CD14-positive monocyte (primary cell): ENCODE results near the gene AP1G2. TPM values are rescaled to one million over a fixed set of nuclear protein-coding genes. Genes with fewer than 3 reads are reported as not detected.
"Not testable (repeated sequence)": the region's sequence is repeated elsewhere in the genome, so short reads cannot be mapped to it uniquely, and the experiment has no call there.

Source experiments
- DNase-seq, 3 donors: peaks; one replicate each; pipeline ENCODE4 v3.0.0-alpha.2; 2011 to 2022
- H2AFZ ChIP-seq: 2 replicates; pipeline ENCODE4 v1.6.0; 2012; ENCODE audit warnings: mild to moderate bottlenecking, low read depth, low read length, inconsistent platforms; ENCODE audit not compliant: insufficient read depth, poor library complexity, severe bottlenecking
- H3K27ac ChIP-seq, 2 donors: 1 replicate in 1 of 2; 2 replicates in 1 of 2; pipeline ENCODE4 v1.5.1; 2012 to 2013; ENCODE audit warnings: low read length in 2 of 2, control low read depth in 1 of 2, inconsistent platforms in 1 of 2, low read depth in 1 of 2, mild to moderate bottlenecking in 1 of 2
- H3K27me3 ChIP-seq, 2 donors: one replicate each; pipeline versions ENCODE4 v1.6.0 to v1.6.1; 2011 to 2013; ENCODE audit warnings: low read length in 2 of 2; ENCODE audit not compliant: control insufficient read depth in 2 of 2, insufficient read depth in 2 of 2
- H3K36me3 ChIP-seq, 2 donors: replicated peaks in 1 of 2; 1 replicate in 1 of 2; 2 replicates in 1 of 2; pipeline versions ENCODE4 v1.5.1 to v1.6.1; 2012 to 2013; ENCODE audit warnings: low read length in 2 of 2, control low read depth in 1 of 2, inconsistent platforms in 1 of 2, mild to moderate bottlenecking in 1 of 2; ENCODE audit not compliant: insufficient read depth in 2 of 2, control insufficient read depth in 1 of 2
- H3K4me1 ChIP-seq, 2 donors: 1 replicate in 1 of 2; 2 replicates in 1 of 2; pipeline versions ENCODE4 v1.5.1 to v1.6.1; 2012 to 2013; ENCODE audit warnings: low read length in 2 of 2, control low read depth in 1 of 2, inconsistent platforms in 1 of 2, mild to moderate bottlenecking in 1 of 2, moderate library complexity in 1 of 2; ENCODE audit not compliant: insufficient read depth in 2 of 2, control insufficient read depth in 1 of 2
- H3K4me2 ChIP-seq: replicated peaks from 2 replicates; pipeline ENCODE3; 2012; ENCODE audit warnings: low read length, moderate library complexity, mild to moderate bottlenecking; ENCODE audit not compliant: poor library complexity, severe bottlenecking; ENCODE audit errors: extremely low read depth
- H3K4me3 ChIP-seq, 3 experiments: fragments of 200-600 bp in 1 of 3; sonication (generic) in 1 of 3; replicated peaks in 1 of 3; 1 replicate in 2 of 3; 2 replicates in 1 of 3; pipeline ENCODE4 v1.5.1; 2011 to 2013; ENCODE audit warnings: low read length in 3 of 3, mild to moderate bottlenecking in 3 of 3, control low read depth in 2 of 3, low read depth in 2 of 3, inconsistent platforms in 1 of 3, moderate library complexity in 1 of 3
- H3K79me2 ChIP-seq: 2 replicates; pipeline ENCODE4 v1.6.0; 2012; ENCODE audit warnings: mild to moderate bottlenecking, control low read depth, inconsistent platforms, low read length, moderate library complexity; ENCODE audit not compliant: insufficient read depth
- H3K9ac ChIP-seq: 2 replicates; pipeline ENCODE4 v1.6.0; 2017; ENCODE audit warnings: low read length, mild to moderate bottlenecking; ENCODE audit not compliant: insufficient read depth, poor library complexity, severe bottlenecking
- H3K9me3 ChIP-seq, 2 donors: replicated peaks in 1 of 2; 1 replicate in 1 of 2; 2 replicates in 1 of 2; pipeline versions ENCODE4 v1.5.1 to v1.6.1; 2012 to 2013; ENCODE audit warnings: low read length in 2 of 2, control low read depth in 1 of 2; ENCODE audit not compliant: control insufficient read depth in 1 of 2, insufficient read depth in 1 of 2
- H4K20me1 ChIP-seq: 2 replicates; pipeline ENCODE4 v1.6.0; 2012; ENCODE audit warnings: mild to moderate bottlenecking, low read length, control low read depth, moderate library complexity; ENCODE audit not compliant: insufficient read depth
- H3K27ac Mint-ChIP-seq, 7 donors: one replicate each; pipeline ENCODE4 v1.8.0; 2020; ENCODE audit warnings: mild to moderate bottlenecking in 7 of 7, mixed read lengths in 7 of 7, moderate library complexity in 6 of 7, inconsistent platforms in 2 of 7
- H3K27me3 Mint-ChIP-seq, 3 donors: one replicate each; pipeline ENCODE4 v1.8.0; 2021 to 2022; ENCODE audit warnings: low read depth in 3 of 3, mild to moderate bottlenecking in 3 of 3, mixed read lengths in 3 of 3, moderate library complexity in 3 of 3, inconsistent platforms in 1 of 3
- H3K36me3 Mint-ChIP-seq, 2 donors: one replicate each; pipeline ENCODE4 v1.8.0; 2020; ENCODE audit warnings: mixed read lengths in 2 of 2, inconsistent platforms in 1 of 2, mild to moderate bottlenecking in 1 of 2
- H3K4me1 Mint-ChIP-seq: one replicate; pipeline ENCODE4 v1.8.0; 2020; ENCODE audit warnings: mild to moderate bottlenecking, mixed read lengths
- H3K4me3 Mint-ChIP-seq, 2 donors: one replicate each; pipeline ENCODE4 v1.8.0; 2020; ENCODE audit warnings: mild to moderate bottlenecking in 2 of 2, mixed read lengths in 2 of 2, moderate library complexity in 1 of 2
- H3K9me3 Mint-ChIP-seq, 7 donors: one replicate each; pipeline ENCODE4 v1.8.0; 2020 to 2022; ENCODE audit warnings: mixed read lengths in 7 of 7, mild to moderate bottlenecking in 6 of 7, moderate library complexity in 6 of 7, inconsistent platforms in 2 of 7
- CTCF ChIP-seq: fragments of 200-600 bp; IDR thresholded peaks from one replicate; pipeline ENCODE4 v1.8.0; 2022; ENCODE audit warnings: antibody characterized with exemption, mild to moderate bottlenecking
- WGBS: methylation state at CpG from one replicate; pipeline ENCODE4 v1.1.5; 2013; ENCODE audit warnings: missing lambda C conversion rate; ENCODE audit not compliant: insufficient coverage; 5-methylcytosine and 5-hydroxymethylcytosine counted together
- intact Hi-C, 2 donors: fragments of 100-400 bp; cut with micrococcal nuclease; formaldehyde crosslinking; loops; one replicate each; pipeline versions ENCODE4 v1.15.0 to v1.15.1; 2023
- polyA plus RNA-seq, 3 donors: library from polyadenylated mRNA; depleted of rRNA in 1 of 3; unstranded in 2 of 3; stranded (reverse) in 1 of 3; fragments of 300-500 nt in 2 of 3; fragments of >200 nt in 1 of 3; fragmentation: Illumina TruSeq in 2 of 3; gene quantifications; 1 replicate in 2 of 3; 2 replicates in 1 of 3; pipeline ENCODE4 v1.2.3, GENCODE V29; 2012 to 2021

AP1G2 gene
- polyA plus RNA-seq, 3 donors = 32.2 to 437 (median 37.0) TPM

GRCh38 chr14:23610090-23610814 is 42.7 kb upstream of the AP1G2 start:
- WGBS = no CpG with 5 or more reads among the region's 2 CpGs
- Histone ChIP-seq H3K27ac (no peak overlapping the region), H2AFZ (peak overlapping the region; percentile 21), H3K4me3 (no peak overlapping the region), H4K20me1 (no peaks in the 10 kb centered on the region), H3K4me1 (no peaks in the 10 kb centered on the region), H3K4me2 (no peak overlapping the region), H3K27me3 (no peaks in the 10 kb centered on the region), H3K9me3 (no peaks in the 10 kb centered on the region), H3K79me2 (no peaks in the 10 kb centered on the region), H3K9ac (no peak overlapping the region), H3K36me3 (no peaks in the 10 kb centered on the region)
- intact Hi-C loops = no loop called here
- Mint-ChIP-seq H3K4me1 (peaks cover 7% of the 10 kb centered on the region), H3K27me3 (peaks cover 2 to 5% (median 2%) of the 10 kb centered on the region in 3 donors), H3K4me3 (no peak overlapping the region), H3K27ac (no peak overlapping the region), H3K9me3 (peaks cover 0 to 6% (median 0%) of the 10 kb centered on the region in 7 donors), H3K36me3 (no peaks in the 10 kb centered on the region)
- DNase-seq = no peak
- no peak for TF ChIP-seq CTCF

DNA sequence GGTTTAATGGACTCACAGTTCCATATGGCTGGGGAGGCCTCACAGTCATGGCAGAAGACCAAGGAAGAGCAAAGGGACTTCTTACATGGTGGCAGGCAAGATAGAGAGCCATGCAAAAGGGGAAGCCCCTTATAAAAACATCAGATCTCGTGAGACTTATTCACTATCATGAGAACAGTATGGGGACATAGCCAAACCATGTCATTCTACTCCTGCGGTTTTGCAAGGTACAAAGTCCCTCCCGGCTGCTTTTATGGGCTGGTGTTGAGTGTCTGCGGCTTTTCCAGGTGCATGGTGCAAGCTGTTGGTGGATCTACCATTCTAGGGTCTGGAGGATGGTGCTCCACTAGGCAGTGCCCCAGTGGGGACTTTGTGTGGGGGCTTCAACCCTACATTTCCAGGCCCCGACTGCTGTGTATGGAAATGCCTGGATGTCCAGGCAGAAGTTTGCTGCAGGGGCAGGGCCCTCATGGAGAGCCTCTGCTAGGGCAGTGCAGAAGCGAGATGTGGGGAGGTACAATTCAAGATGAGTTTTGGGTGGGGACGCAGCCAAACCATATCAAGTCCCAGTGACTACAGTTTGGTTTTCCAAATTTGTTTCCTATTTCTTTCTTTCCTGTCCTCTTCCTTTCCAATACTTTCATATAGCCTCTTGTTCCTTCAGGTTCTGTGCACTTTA is 42.0 kb upstream of the AP1G2 start:
- H3K4me3 Mint-ChIP-seq, H3K4me2 ChIP-seq, H3K9ac ChIP-seq, H3K9me3 ChIP-seq, DNase-seq, H3K4me3 ChIP-seq, H3K36me3 Mint-ChIP-seq, H3K27ac ChIP-seq, H4K20me1 ChIP-seq, H3K27ac Mint-ChIP-seq, H3K79me2 ChIP-seq, H3K4me1 ChIP-seq, H3K27me3 ChIP-seq, intact Hi-C loops, H3K9me3 Mint-ChIP-seq, H3K36me3 ChIP-seq, H2AFZ ChIP-seq, H3K27me3 Mint-ChIP-seq, H3K4me1 Mint-ChIP-seq: not testable (repeated sequence)
- WGBS = no CpG with 5 or more reads among the region's 7 CpGs
